GM21390 (cell line): Measurements from ENCODE around the gene CACNB4.
"Not testable (repeated sequence)": the region's sequence is repeated elsewhere in the genome, so short reads cannot be mapped to it uniquely, and the experiment has no call there.

Experiments
- ATAC-seq: cut with Tn5 transposase; IDR thresholded peaks from one replicate; pipeline ENCODE4 v1.9.1; 2021; ENCODE audit not compliant: unreplicated experiment

CACNB4 gene

DNA sequence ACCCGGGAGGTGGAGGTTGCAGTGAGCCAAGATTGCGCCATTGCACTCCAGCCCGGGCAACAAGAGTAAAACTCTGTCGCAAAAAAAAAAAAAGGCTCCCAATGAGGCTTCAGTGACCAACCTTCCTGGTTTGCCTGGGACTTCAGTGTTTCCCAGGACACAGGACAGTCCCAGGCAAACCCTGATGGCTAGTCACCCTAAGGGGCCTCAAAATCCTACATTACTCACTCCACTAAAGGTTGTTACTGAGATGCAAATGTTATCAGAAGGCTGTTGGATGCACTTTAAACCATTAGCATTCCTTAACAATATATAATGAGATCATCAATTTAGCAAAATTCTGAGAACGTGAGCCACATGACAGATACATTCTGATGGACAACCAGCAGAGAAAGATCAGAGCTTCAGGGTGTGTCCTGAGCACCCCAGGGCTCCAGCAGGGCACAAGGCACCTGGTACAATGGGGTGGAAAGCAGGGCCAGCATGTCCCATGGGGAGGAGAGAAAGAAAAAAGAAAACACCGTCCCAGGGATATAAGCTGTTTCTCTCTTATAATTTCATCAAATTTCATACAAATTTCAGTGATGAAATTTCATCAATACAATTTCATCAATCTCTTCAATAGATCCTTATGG is 152.5 kb downstream of the CACNB4 start:
- no peak for ATAC-seq

- no peak for ATAC-seq
Observed at GRCh38 chr2:151945602-151946001, 153.2 kb downstream of the CACNB4 start.

- ATAC-seq, result no peak
Observed at GRCh38 chr2:151945186-151945585, 153.7 kb downstream of the CACNB4 start.

DNA sequence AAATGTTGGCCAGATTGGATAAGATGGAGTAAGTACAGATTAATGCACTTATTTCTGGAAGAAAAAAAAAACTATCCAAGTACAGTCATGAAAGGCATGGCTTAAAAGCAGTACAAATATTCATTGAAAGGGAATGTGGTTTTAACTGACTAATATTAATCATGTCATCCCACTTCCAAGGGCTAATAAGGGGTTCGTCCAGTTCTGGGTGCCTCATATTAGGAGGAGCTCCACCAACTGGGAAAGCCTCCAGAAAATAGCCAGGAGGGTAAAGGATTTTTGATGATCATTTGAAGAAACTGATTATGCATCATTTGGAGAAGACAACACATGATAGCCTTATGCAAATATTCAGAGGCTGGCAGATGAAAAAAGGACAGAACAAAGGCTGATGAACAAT is 155.4 kb downstream of the CACNB4 start:
- ATAC-seq, result no peak

GRCh38 chr2:151942540-151943205 is 156.2 kb downstream of the CACNB4 start:
- ATAC-seq, result not testable (repeated sequence)

DNA sequence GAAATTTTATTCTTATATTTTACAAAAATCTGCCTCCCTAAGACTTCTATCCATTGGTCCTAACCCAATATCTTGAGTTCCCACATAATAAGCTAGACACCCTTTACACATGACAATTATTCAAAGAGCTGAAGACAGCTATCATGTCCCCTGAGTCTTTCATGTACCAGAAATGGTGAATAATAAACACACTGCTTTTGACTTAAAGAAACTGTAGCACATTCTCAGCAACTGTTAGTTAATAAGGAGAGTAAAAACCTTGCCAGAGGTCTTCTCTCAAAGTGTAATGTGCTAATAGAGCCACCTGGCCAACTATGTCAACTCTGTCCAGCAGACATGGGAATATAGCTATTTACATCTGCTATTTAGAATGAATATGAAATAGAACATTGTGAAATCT is 160.9 kb downstream of the CACNB4 start:
- no peak for ATAC-seq

DNA sequence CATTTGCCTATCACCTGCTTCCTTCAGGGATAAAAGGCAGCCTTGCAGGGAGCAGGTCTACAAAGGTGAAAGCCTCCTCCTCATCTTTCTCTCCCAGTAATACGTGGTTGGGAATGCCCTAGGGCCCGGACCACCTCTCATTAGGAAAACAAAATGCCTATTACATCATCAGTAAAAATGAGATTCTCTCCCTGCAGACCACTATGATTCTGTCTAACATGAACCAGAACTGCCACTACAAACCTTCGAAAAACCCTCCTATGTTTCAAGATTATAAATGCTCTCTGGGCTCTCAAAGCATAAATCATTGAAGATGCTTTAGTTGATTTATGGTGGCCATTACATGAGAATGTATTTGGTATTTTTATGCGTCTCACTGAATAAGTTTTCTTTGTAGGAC is 162.2 kb downstream of the CACNB4 start:
- no peak for ATAC-seq

DNA sequence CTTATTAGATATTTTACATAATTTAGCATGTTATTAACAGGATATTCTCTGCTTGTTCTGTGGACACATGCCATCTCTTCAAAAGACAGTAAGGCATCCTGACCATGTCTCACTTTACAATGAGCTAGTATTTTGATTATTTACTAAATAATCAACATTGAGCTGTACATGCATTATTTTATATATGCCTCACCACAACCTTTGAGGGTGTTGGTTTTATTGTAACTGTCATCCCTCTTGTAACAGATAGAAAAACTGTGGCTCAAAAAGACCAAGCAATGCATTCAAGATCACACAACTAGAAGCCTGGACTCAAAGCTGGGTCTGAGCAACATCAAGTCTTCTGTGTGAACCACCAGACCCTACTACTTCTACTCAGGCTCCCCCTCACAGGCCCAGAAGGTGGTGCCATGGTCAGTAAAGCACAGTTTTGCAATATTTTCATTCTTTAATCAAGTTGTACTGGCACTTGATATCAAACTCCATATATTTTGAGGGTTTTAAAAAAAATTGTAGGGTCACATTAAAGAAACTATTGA is 165.5 kb downstream of the CACNB4 start:
- no peak for ATAC-seq

- no peak for ATAC-seq
Observed at GRCh38 chr2:151931756-151932155, 167.1 kb downstream of the CACNB4 start.

DNA sequence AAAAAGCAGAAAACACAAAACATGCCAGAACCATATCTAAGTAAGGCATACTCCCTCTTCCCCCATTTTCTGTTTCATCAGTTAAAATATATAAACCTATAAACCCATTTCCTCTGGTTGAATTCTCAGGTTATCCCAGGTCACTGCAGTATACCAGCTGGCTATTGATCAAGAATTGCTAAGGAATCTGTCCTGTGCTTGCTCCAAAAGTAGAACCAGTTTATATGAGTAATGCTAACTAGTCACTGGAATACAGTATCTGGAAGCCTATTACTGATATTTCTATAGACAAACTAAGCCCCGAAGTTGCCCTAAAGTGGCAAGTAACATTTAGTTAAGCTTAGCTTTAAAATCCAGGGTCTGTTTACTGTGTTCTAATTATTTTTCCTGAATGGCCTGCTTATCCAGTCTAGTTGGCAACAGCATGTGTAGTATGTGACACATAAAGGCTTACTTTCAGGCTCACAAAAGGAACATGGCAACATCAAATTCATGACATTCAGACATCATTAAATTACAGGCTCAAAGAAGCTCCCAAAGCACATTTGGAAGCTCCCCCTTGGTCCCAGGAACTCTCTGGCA is 167.7 kb downstream of the CACNB4 start:
- no peak for ATAC-seq

DNA sequence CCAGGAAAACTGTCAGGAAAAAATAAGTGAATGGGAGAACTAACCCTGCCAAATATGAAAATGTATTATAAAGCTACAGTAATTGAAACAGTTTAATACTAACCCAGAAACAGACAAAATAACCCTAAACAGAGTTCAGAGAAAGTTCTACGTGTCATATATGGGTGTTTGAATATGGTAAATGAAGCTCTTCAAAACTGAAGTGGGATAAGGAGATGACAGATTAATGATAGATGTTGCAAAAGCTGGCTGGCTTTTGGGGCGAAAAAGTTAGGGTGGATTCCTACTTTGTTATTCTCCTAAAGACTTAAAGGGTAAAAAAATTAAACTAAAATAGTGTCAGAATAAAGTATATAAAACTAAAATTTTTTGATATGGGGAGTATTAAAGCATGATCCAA is 168.8 kb downstream of the CACNB4 start:
- no peak for ATAC-seq

DNA sequence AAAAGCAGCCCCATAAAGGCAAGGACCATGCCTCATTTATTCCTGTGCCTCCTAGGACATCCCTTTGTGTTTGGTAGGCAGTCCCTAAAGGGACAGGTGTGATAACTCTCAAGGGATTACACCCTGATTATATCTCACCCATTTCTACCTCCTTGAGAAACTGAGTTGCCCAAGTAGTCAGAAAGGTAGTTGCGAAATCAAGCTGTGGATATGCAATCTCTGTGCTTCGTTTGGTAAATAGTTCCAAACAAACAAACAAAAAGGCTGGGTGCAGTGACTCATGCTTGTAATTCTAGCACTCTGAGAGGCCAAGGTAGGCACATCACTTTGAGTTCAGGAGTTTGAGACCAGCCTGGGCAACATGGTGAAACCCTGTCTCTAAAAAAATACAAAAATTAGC is 170.5 kb downstream of the CACNB4 start:
- ATAC-seq, result no peak

DNA sequence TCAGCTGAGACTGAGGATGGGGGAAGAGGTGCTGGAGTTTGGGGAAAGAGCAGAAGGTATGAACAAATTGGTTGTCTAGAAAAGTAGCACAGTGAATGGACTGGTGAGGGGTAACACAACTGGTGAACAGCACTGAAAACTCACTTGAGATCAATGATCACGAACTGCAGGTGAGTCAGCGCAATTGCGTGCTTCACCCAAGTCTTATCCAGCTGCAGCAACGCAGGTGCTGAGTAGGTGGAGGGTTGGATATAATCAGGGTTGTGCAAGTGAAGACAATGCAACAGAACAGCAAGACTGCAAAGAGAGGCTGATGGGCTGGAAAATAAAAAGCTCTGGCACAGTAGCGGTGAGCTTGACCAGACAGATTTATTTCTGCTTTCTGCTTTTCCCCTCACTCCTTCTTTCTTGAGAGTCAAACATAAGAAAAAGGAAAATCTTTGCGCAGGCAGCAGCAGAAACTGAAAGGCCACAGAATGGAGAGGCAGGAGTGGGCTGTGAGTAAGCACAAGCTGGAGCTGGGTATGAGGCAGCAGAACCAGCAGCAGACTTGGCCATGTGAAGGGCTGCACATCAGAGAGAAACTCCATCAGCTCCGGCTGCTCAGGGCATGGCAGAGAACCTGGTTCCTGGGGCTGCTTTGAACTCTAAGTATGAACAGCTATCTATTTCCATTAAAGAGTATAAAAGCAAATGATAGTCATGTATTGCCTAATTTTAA is 171.2 kb downstream of the CACNB4 start:
- ATAC-seq, result no peak

- ATAC-seq, result no peak
Observed at GRCh38 chr2:151922845-151923666, 175.8 kb downstream of the CACNB4 start.

DNA sequence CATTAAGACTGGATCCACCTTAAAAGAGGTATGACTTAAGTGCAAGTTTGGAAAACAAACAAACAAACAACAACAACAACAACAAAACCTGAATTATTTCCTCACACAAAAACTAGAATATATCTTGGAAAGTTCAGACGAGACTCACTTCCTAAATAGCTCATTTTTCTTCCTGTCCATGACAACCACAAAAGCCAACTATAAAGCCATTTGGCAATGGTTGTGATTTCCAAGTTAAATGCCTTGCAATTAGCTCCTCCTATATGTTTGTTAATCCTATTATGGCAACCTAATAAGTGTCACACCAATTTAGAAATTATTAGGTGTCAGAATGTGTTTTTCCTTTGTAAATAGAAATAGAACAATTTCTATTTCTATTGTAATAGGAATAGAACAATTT is 179.1 kb downstream of the CACNB4 start:
- ATAC-seq, result no peak

GRCh38 chr2:151918308-151918707 is 180.5 kb downstream of the CACNB4 start:
- ATAC-seq, result no peak

DNA sequence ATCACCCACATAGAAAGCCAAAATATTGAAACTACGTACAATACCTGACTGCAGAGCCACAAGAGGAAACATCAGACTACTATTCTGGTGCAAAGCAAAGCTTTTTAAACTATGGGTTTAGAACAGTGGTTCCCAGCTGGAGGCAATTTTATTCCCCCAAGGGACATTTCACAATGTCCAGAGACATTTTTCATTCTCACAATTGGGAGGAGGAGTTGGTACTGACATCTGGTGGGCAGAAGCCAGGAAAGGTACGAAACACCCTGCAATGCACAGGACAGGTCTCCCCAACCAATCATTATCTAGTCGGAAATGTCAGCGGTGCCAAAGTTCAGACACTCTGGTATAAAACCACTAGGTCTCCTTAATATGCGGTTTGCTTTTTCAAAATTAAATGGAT is 182.2 kb downstream of the CACNB4 start:
- ATAC-seq, result no peak

DNA sequence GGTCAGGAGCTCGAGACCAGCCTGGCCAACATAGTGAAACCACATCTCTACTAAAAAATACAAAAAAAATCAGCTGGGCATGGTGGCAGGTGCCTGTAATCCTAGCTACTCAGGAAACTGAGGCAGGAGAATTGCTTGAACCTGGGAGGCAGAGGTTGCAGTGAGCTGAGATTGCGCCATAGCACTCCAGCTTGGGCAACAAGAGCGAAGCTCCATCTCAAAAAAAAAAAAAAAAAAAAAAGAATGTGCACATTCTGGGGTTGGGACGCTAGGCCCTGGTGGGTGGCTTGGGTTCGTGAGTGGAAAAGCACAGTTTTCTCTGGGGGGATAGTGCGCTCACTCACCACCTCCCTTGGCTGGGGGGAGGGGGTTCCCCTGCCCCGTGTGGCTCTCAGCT is 183.2 kb downstream of the CACNB4 start:
- not testable (repeated sequence) for ATAC-seq

DNA sequence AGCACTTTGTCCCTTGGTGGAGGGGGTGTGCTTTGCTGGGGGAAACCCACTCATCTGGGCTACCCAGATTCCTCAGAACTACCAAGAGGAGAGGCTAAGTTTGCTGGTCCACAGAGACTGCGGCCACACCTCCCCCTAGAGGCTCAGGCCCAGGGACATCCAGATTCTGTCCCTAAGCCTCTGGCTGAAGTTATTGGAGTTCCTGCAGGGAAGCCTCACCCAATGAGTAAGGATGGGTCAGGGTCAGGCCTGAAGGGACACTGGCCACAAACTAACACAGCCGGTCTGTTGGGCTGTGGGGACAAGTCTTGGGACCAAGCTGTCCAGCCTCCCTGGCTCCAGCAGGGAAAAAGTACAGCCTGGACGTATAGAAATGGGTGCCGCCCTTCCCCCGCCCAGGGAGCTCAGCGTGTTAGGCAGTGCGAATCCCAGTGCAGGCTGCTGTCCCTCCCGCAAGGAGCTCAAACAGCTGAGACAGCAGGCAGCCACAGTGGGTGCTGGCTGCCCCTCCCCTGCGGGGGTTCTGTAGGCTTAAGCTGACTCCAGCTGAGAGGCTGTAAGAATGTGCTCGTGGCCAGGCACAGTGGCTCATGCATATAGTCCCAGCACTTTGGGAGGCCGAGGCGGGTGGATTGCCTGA is 183.7 kb downstream of the CACNB4 start:
- no peak for ATAC-seq

- ATAC-seq, result no peak
Observed at GRCh38 chr2:151908204-151908882, 190.5 kb downstream of the CACNB4 start.
